HL-60 (cell line): ENCODE results near the gene RIC3.

Source experiments
- DNase-seq, 2 experiments: peaks; one replicate each; pipeline ENCODE4 v3.0.0-alpha.2; 2010 to 2020; ENCODE audit warnings: low read depth in 1 of 2, low spot score in 1 of 2
- H3K27ac ChIP-seq: fragments of 250-450 bp; sonication (Bioruptor Pico); replicated peaks from 2 replicates; pipeline ENCODE4 v1.5.1; 2020; ENCODE audit warnings: mild to moderate bottlenecking, moderate library complexity
- H3K27me3 ChIP-seq: fragments of 250-450 bp; sonication (Bioruptor Pico); 2 replicates; pipeline ENCODE4 v1.5.1; 2021; ENCODE audit warnings: mild to moderate bottlenecking, moderate library complexity; ENCODE audit not compliant: insufficient read depth, poor library complexity, severe bottlenecking
- H3K4me3 ChIP-seq: replicated peaks from 2 replicates; pipeline ENCODE4 v1.5.1; 2011; ENCODE audit warnings: mild to moderate bottlenecking, control low read depth, low read length; ENCODE audit not compliant: insufficient read depth
- GABPA ChIP-seq: IDR thresholded peaks from 2 replicates; pipeline ENCODE4 v1.6.1; 2012; ENCODE audit warnings: low read depth
- POLR2AphosphoS5 ChIP-seq: IDR thresholded peaks from 2 replicates; pipeline ENCODE4 v1.6.1; 2012; ENCODE audit warnings: low read depth
- SPI1 ChIP-seq: IDR thresholded peaks from 2 replicates; pipeline ENCODE4 v1.6.1; 2012; ENCODE audit warnings: low read depth, mild to moderate bottlenecking, borderline replicate concordance
- TF ChIP-seq, protein P1 (sequence below): IDR thresholded peaks from one replicate; pipeline ENCODE4 v1.5.1; 2011; ENCODE audit warnings: low read length, control low read depth, inconsistent platforms; ENCODE audit not compliant: insufficient read depth
- TF ChIP-seq, protein P2 (sequence below): IDR thresholded peaks from 2 replicates; pipeline ENCODE4 v1.6.1; 2012; ENCODE audit warnings: low read depth; ENCODE audit not compliant: insufficient replicate concordance

Gene RIC3

DNA sequence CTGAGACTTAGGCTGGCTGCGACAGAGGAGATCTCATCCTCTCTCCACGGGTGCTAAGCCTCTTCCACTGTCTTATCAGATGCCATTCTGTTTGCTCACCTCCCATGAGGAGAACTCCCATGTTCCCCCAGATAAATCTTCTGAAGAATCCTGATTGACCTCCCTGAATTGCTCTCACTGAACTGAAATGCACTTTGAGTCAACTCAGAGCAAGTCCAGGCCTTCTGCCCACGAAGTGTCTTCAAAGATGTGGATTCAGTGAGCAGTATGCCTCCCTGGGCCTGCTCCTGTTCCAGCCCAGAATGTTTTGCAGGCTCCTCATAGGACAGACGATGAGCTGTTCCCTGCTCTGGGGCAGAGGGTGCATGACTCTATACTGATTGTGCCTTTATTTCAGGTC, 70.5 kb downstream of the RIC3 start:
- no peak overlapping the region for H3K4me3 ChIP-seq
- TF ChIP-seq, protein P1, sequence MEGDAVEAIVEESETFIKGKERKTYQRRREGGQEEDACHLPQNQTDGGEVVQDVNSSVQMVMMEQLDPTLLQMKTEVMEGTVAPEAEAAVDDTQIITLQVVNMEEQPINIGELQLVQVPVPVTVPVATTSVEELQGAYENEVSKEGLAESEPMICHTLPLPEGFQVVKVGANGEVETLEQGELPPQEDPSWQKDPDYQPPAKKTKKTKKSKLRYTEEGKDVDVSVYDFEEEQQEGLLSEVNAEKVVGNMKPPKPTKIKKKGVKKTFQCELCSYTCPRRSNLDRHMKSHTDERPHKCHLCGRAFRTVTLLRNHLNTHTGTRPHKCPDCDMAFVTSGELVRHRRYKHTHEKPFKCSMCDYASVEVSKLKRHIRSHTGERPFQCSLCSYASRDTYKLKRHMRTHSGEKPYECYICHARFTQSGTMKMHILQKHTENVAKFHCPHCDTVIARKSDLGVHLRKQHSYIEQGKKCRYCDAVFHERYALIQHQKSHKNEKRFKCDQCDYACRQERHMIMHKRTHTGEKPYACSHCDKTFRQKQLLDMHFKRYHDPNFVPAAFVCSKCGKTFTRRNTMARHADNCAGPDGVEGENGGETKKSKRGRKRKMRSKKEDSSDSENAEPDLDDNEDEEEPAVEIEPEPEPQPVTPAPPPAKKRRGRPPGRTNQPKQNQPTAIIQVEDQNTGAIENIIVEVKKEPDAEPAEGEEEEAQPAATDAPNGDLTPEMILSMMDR, result no peak
- TF ChIP-seq GABPA (no peak), SPI1 (no peak), POLR2AphosphoS5 (no peak)
- TF ChIP-seq, protein P2, sequence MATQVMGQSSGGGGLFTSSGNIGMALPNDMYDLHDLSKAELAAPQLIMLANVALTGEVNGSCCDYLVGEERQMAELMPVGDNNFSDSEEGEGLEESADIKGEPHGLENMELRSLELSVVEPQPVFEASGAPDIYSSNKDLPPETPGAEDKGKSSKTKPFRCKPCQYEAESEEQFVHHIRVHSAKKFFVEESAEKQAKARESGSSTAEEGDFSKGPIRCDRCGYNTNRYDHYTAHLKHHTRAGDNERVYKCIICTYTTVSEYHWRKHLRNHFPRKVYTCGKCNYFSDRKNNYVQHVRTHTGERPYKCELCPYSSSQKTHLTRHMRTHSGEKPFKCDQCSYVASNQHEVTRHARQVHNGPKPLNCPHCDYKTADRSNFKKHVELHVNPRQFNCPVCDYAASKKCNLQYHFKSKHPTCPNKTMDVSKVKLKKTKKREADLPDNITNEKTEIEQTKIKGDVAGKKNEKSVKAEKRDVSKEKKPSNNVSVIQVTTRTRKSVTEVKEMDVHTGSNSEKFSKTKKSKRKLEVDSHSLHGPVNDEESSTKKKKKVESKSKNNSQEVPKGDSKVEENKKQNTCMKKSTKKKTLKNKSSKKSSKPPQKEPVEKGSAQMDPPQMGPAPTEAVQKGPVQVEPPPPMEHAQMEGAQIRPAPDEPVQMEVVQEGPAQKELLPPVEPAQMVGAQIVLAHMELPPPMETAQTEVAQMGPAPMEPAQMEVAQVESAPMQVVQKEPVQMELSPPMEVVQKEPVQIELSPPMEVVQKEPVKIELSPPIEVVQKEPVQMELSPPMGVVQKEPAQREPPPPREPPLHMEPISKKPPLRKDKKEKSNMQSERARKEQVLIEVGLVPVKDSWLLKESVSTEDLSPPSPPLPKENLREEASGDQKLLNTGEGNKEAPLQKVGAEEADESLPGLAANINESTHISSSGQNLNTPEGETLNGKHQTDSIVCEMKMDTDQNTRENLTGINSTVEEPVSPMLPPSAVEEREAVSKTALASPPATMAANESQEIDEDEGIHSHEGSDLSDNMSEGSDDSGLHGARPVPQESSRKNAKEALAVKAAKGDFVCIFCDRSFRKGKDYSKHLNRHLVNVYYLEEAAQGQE, result no peak
- H3K27ac ChIP-seq, result no peak overlapping the region
- no peaks in the 10 kb centered on the region for H3K27me3 ChIP-seq
- no peak for DNase-seq

DNA sequence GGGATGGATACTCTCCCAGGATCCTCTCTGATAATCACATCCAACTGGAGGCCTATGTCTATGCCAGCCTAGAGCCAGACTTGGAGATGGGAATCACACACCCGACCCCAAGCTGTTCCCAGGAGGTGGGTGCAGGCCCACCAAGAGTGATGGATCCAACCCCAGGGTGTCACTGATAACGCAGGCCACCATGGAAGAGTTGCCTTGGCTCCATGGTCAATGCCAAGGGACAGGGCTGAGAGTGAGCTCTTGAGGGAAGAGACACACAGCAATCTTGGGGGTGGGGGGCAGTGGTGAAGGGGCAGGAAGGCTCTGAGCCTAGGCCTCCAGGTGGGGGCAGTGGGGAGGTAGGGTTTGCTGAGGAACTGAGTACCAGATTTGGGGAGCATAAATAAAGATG, 70.9 kb downstream of the RIC3 start:
- Histone ChIP-seq H3K4me3 (no peak overlapping the region), H3K27ac (no peak overlapping the region), H3K27me3 (no peaks in the 10 kb centered on the region)
- DNase-seq, result no peak
- TF ChIP-seq GABPA (no peak), POLR2AphosphoS5 (no peak), SPI1 (no peak)
- TF ChIP-seq, protein P1, result no peak
- TF ChIP-seq, protein P2, result no peak

DNA sequence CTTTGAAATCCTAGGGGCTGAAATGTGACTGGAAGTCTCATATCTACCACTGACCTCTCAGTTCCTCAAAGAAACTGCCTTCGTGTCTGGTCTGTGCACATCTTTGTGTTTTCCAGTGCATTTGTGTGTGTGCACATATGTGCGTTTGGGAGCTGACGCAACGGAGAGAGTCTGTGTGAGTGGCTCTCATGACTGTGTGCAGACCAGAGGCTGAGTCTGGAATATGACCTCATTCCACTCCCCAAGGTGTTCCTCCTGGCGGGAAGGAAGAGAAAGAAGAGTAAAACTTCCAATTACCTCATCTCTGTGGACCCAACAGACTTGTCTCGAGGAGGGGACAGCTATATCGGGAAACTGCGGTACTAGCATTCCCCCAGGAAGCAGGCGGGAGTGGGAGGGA, 71.4 kb downstream of the RIC3 start:
- DNase-seq, result no peak
- H3K27ac ChIP-seq, result no peak overlapping the region
- H3K27me3 ChIP-seq, result no peaks in the 10 kb centered on the region
- H3K4me3 ChIP-seq, result no peak overlapping the region
- no peak for TF ChIP-seq GABPA
- no peak for TF ChIP-seq POLR2AphosphoS5
- TF ChIP-seq, protein P1, result no peak
- TF ChIP-seq SPI1, result no peak
- TF ChIP-seq, protein P2, result no peak
